Measurements from ENCODE around the gene LHX6.
A peak's percentile ranks its signal among the peaks of the same experiment; 100 is the strongest.

LHX6 gene

GRCh38 chr9:122214507-122214906, 14.2 kb downstream of the LHX6 start:
- TF ChIP-seq CTCF (conservative IDR thresholded peaks at IDR 0.05), result no peak
- no peak for TF ChIP-seq ZFX (IDR thresholded peaks at IDR 0.05)
- H3K27ac ChIP-seq, result peak overlapping the region; percentile 65; the same call in 1 of the 2 replicates

- H3K27ac ChIP-seq, result peak overlapping the region; percentile 65
- TF ChIP-seq ZFX (IDR thresholded peaks at IDR 0.05), result no peak
- TF ChIP-seq CTCF (conservative IDR thresholded peaks at IDR 0.05), result no peak
Observed at GRCh38 chr9:122213589-122214413, 15.0 kb downstream of the LHX6 start.

- TF ChIP-seq ZFX (IDR thresholded peaks at IDR 0.05) (no peak), CTCF (conservative IDR thresholded peaks at IDR 0.05) (no peak)
- peak overlapping the region; percentile 65 for H3K27ac ChIP-seq
Observed at GRCh38 chr9:122213102-122213588, 15.6 kb downstream of the LHX6 start.

- H3K27ac ChIP-seq, result no peak overlapping the region; the same call in 1 of the 2 replicates
- no peak for TF ChIP-seq CTCF (conservative IDR thresholded peaks at IDR 0.05)
- no peak for TF ChIP-seq ZFX (IDR thresholded peaks at IDR 0.05)
Observed at GRCh38 chr9:122212473-122213004, 16.2 kb downstream of the LHX6 start.

- no peak overlapping the region for H3K27ac ChIP-seq
- no peak for TF ChIP-seq ZFX (IDR thresholded peaks at IDR 0.05)
- TF ChIP-seq CTCF (conservative IDR thresholded peaks at IDR 0.05), result no peak
Observed at GRCh38 chr9:122209451-122209850, 19.3 kb downstream of the LHX6 start.

GRCh38 chr9:122207096-122207495, 21.7 kb downstream of the LHX6 start:
- H3K27ac ChIP-seq, result no peak overlapping the region
- TF ChIP-seq ZFX (IDR thresholded peaks at IDR 0.05), result no peak
- no peak for TF ChIP-seq CTCF (conservative IDR thresholded peaks at IDR 0.05)
